ENCODE results near the gene TSKU.

- TF ChIP-seq POLR2A (IDR thresholded peaks at IDR 0.05) = no peak
- TF ChIP-seq POLR2AphosphoS5 (IDR thresholded peaks at IDR 0.05) = no peak
These were observed 20.9 kb downstream of the TSKU start for GRCh38 chr11:76803811-76804600.
